ENCODE results near the gene FHIP1B.

GRCh38 chr11:6271598-6271997 is 37.2 kb upstream of the FHIP1B start:
- TF ChIP-seq, protein P1, sequence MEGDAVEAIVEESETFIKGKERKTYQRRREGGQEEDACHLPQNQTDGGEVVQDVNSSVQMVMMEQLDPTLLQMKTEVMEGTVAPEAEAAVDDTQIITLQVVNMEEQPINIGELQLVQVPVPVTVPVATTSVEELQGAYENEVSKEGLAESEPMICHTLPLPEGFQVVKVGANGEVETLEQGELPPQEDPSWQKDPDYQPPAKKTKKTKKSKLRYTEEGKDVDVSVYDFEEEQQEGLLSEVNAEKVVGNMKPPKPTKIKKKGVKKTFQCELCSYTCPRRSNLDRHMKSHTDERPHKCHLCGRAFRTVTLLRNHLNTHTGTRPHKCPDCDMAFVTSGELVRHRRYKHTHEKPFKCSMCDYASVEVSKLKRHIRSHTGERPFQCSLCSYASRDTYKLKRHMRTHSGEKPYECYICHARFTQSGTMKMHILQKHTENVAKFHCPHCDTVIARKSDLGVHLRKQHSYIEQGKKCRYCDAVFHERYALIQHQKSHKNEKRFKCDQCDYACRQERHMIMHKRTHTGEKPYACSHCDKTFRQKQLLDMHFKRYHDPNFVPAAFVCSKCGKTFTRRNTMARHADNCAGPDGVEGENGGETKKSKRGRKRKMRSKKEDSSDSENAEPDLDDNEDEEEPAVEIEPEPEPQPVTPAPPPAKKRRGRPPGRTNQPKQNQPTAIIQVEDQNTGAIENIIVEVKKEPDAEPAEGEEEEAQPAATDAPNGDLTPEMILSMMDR (IDR thresholded peaks at IDR 0.05): no peak
- TF ChIP-seq POLR2A (IDR thresholded peaks at IDR 0.05) (no peak), POLR2AphosphoS5 (IDR thresholded peaks at IDR 0.05; ENCODE audit: insufficient read depth in 1 of 2, low read depth in 1 of 2) (no peak)

All from vagina (tissue), 2 donors.